DMS 273 treated with DMSO at 0.1 percent for 48 hours (cell line): Measurements from ENCODE around the gene TNRC6C.

Source experiments
- DNase-seq: peaks from one replicate; lab custom pipeline; 2025; lab: John Stamatoyannopoulos, UW

Gene TNRC6C

GRCh38 chr17:78125138-78125913, 166.8 kb downstream of the TNRC6C start:
- no peak for DNase-seq

DNA sequence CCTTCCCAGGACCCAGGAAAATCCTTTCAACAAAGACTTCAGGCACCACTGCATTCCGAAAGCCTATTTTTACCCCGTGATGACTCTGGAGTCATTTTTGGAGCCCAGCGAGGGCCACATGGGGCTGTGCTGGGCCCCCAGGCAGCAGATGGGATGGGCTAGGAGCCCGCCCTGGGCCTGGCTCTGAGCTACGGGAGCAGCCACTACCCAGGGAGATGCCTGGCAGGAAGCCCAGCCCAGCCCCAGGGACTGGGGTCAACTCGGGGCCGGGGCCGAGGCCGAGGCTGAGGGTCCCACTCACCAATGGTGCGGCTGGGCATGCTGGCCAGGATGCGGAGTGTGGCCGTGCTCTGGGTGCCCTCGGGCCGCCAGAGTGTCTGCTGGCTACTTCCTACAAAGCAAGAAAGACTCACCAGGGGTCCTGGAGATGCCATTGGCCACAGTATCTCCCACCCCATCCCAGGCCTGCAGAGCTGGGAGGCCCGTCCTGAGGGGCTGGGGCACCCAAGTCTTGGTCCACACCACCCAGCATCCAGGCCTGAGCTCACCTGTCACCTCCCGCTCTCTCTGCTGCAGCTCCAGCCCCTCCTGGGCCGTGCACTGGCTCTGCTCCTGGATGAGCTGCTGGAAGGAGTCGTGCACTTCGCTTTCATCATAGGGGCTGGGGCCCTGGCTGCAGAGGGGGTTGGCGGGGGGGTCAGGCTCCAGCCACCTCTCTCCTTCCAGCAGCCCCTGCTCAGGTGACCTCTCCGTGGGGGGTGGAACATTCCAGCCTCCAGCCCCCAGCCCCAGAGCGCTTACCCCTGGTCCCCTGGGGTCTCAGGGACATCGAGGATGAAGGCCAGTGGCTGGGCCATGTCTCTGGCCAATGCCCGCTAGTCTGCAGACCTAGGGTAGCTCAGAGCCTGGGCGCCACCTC, 167.7 kb downstream of the TNRC6C start:
- peak; percentile 45 for DNase-seq

DNA sequence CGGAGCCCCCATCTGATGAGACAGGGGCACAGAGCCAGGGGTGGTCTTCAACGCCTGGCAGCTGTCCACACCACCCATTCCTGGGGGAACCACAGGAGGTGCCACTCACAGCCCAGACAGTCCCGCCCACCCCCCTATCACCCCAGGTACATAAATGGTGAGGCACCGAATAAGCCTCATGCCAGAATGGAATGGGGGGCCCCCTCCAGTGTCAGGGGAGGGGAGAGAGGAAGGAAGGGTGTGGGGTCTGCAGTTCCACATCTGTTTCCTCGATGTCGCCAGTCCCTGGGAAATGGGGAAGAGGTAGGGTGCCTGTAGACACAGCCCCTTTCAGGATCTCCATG, 168.4 kb downstream of the TNRC6C start:
- no peak for DNase-seq

DNA sequence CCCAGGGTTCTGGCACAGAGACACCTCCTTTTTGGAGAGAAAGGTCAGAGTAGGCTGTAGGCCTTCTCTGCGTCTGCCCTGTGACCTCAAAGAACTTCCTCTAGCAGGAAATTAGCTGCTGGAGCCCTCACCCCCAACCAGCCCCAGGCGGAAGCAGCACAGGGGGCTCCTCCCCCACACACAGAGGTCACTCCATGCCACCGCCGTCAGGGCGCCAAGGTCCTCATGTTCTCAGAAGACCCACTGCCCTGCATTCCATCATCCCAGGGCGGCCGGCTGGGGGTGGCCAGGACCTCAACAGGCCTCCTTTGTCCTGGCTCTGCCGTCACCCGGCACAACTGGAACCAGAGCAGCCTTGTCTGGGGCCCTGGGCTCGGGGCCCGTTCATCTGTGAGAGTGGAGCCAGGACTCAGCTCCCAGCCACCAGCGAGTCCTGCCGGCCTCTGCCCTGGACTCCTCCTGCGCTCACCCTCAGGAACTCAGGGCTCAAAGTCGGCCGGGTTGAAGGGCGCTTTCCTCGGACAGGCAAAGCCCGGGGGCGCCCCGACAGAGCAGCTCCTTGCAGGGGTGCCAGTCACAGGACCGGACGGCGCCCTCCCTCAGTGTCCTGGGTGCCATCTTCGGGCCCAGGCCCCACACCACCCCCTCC, 168.9 kb downstream of the TNRC6C start:
- DNase-seq, result no peak

GRCh38 chr17:78127888-78128550, 169.5 kb downstream of the TNRC6C start:
- DNase-seq, result no peak

GRCh38 chr17:78128551-78129350, 170.2 kb downstream of the TNRC6C start, which contains the start of gene TMC6:
Gene TMC6 (minus strand): TSS chr17:78128755. CDS start chr17:78126832, 1,923 bp downstream.
- DNase-seq, result no peak

DNA sequence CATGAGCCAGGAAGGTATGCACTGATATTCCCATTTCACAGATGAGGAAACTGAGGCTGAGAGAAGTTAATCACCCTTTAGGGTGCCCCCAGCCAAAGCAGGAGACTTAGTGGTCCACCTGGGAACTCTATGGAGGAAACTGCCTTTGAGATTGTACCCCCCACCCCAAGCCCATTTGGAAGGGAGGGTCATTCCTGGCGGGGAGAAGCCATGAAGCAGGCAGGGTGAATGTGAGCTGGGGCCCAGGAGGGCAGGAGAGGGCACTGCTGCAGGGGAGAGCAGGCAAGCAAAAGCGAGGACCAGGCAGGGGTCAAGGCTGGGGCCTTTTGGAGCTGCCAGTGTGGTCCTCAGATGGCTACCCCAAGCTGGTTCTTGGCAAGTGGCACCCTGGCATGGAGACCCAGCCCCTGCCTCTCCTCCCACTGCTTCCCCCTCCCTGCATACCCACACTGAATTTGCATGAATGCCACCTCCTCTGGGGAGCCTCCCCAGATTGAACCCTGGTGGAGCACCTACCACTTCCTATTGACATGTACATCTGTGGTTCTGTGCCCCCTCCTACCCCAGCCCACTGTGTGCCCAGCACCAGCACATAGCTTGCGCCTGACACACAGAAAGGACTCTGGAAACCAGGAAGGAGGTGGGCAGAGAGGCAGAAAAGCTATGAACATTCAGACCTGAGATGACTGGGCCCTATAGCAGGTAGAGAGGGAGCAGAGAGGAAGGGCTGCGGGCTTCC, 171.0 kb downstream of the TNRC6C start:
- no peak for DNase-seq

DNA sequence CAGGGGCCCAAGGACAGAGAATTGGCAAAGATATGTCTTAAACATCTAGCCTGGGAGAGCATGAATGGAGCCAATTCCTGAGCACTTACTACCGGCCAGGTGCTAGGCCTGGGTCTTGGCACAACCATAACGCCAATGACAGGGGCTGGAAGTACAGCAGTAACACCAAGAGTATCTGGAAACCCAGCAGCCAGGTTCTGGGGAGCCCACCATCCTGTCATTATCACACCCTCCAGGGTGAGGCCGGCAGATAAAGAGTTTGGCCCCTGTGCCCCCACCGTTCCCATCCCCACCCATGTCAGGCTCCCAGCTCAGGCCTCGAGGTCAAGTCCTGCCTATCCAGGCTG, 171.6 kb downstream of the TNRC6C start:
- no peak for DNase-seq

DNA sequence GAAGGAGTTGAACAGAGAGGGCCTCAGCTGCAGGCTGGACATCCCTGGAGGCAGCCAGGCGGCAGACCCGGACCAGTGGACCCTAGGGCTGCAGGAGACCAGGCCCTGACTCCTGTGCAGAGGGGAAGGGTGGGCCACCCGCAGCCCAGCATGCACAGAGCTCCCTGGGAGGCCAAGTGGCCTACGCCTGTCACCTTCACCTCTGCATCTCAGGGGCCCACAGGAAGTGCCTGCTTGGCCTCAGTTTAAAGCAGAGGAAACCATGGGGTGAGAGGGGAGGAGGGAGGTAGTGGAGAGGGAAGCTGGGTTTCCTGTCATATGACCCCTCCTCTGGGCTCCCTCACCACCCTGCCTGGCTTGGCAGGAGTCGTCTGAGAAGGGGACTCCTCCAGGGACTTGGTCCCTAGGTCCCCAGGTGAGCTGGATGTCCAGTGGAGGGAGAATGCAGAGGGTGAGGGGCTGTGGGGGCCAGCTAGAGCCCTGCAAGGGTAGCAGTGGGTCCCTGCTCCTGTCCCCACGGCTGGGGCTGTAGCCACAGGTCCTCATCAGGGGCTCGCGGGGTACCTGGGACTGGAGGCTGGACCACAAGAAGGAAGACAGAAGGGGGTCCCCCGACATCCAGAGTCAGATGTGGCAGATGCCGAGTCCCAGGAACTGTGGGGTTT, 172.1 kb downstream of the TNRC6C start, which contains the start of gene TMC8:
TMC8 (plus strand) TSS at position 335 of the 665 bp plus-strand sequence. CDS start 818 bp downstream, outside the sequence.
- no peak for DNase-seq

DNA sequence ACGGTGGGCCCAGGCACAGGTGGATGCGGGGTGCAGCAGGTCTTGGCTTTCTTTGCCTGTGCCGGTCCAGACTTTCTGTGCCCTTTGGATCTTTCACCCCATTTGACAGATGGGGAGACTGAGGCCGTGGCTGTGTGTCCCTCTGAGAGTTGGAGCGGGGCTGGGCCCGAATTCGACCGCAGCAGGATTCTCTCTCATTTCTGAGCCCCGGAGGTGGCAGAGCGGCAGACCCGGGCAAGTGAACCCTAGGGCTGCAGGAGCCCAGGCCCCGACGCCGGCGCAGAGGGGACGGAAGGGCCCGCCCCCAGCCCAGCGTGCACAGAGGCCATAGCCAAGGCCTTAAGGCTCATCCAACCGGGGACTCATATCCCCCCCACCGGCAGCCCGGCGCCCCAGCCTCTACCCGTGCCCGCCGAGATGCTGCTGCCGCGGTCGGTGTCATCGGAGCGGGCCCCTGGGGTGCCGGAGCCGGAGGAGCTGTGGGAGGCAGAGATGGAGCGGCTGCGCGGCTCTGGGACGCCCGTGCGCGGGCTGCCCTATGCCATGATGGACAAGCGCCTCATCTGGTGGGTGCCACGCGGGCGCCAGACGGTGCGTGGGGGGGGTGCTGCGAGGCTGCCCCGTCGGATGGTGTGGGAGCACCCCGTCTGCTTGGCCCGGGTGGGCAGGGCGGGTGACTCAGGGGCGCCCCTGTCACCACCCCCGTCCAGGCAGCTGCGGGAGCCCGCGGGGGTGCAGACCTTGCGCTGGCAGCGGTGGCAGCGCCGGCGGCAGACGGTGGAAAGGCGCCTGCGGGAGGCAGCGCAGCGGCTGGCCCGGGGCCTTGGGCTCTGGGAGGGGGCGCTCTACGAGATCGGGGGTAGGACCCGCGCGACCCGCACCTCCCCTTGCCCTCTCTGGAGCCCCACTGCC, 172.9 kb downstream of the TNRC6C start:
- no peak for DNase-seq

DNA sequence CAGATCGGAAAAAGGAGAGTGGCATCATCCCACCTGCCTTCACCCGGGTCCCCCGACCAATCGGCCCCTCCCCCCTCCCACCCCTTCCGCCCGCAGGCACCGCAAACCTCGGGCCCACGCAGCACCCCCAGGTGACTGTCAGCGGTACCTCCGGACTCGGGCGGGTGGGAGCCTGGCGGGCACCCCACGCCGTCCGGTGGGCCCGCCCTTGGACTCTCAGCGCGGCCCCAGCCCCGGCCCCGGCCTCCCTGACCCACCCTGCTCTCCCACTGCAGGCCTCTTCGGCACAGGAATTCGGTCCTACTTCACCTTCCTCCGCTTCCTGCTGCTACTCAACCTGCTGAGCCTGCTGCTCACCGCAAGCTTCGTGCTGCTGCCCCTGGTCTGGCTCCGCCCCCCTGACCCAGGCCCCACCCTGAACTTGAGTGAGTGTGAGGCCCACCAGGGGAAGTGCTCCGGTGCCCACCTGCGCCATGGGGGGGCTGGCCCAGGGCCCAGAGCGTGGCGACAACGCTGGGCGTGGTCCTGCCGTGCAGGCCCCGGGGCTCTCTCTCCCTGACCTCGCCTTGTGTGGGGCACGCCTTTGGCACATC, 173.7 kb downstream of the TNRC6C start:
- DNase-seq, result no peak

DNA sequence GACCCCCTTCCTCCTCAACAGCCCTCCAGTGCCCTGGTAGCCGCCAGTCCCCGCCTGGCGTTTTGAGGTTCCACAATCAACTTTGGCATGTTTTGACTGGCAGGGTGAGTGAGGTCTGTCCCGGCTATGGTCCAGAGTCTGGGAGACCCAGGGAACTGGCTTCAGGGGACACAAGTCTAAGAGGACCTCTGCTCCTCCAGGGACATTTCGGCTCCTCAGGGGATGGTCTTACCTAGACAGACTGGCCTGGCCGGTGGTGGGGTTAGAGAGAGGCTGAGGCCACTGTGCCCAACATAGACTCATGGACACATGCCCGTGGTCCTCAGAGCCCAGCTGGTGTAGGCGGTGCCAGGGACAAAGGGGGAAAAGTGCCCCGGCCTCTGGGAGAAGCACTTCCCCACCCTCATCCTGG, 174.3 kb downstream of the TNRC6C start:
- DNase-seq, result no peak

GRCh38 chr17:78133179-78133951, 174.9 kb downstream of the TNRC6C start:
- DNase-seq, result no peak

DNA sequence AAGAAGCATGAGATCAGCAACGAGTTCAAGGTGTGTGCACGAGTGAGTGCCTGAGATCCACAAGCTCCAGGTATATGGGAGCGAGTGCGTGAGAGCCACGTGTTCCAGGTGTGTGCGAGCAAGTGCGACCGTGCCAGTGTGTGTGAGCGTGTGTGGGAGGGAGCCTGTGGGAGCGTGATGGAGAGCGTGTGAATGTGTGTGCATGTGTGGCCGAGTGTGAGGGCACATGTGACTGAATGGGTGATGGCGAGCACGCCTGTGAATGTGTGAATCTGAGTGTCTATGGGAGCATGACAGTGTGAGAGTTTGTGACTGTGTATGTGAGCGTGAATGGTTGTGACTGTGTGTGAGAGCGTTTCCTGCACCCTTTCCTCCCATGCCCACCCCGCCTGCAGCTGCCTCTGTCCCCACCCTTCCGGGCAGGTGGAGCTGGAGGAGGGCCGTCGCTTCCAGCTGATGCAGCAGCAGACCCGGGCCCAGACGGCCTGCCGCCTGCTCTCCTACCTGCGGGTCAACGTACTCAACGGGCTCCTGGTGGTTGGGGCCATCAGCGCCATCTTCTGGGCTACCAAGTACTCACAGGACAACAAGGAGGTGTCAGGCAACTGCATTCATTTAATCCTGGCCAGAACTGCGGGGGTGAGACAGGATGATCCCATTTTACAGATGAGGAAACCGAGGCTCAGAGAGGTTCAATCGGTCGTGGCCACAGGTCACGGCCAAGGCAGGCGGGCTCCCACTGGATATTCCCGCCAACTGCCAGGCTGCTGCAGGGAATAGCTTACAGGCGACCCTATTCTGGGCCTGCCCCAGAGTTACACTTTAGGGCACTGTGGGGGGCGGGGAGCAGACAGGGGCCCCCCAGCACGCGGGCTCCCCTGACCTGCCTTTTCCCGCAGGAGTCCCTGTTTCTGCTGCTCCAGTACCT, 175.7 kb downstream of the TNRC6C start:
- DNase-seq, result no peak

- no peak for DNase-seq
Observed at GRCh38 chr17:78134899-78135385, 176.4 kb downstream of the TNRC6C start.

GRCh38 chr17:78135858-78136500, 177.5 kb downstream of the TNRC6C start:
- no peak for DNase-seq
